HG02623 (cell line): ENCODE data around the gene TMEM256.

Experiments
- ATAC-seq: cut with Tn5 transposase; IDR thresholded peaks from one replicate; pipeline ENCODE4 v1.9.1; 2021; ENCODE audit warnings: moderate library complexity; ENCODE audit not compliant: unreplicated experiment

Gene TMEM256

DNA sequence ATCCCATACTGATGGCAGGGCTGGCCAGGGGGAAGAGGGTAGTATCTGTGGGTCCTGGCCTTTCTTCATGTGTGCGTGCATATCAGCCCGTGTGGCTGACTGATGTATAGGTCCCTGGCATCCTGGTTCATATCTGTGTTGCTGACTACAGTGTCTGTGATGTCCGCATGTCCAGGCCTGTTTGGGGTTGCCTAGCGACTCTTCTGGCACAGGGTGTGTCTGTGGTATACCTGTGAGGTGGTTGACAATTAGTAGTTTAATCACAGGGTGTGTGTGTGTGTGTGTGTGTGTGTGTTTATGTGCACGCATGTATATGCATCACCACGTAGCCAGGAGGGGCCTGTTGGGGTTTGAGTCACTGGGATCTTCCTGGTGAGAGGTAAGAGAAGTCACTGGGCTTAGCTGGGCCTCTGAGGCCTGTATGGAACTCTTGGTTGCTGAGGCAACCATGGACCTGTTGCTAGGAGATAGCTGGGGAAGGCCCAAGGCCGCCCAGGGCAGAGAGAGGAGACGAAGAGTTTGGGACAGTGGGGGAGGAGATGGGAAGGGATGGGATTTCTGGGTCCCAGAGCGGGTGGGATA is 49.5 kb downstream of the TMEM256 start:
- no peak for ATAC-seq
